ENCODE measurements around the gene CHURC1. TPM values are rescaled to one million over a fixed set of nuclear protein-coding genes. Genes with fewer than 3 reads are reported as not detected.

Gene CHURC1
- total and polyA plus RNA-seq, 2 of the 13 experiments (the other 11 are each of a cell fraction or from before 2014, with no cell fraction given) = 41.1 to 74.4 TPM

- TF ChIP-seq TFAP4 (IDR thresholded peaks at IDR 0.05; ENCODE audit: borderline replicate concordance, low read depth) (peak; percentile 24; the same call in 1 of the 2 replicates), ZFX (CRISPR knock-in tag; IDR thresholded peaks at IDR 0.05; ENCODE audit: low read depth) (peak; percentile 37; the same call in 1 of the 2 replicates), ZNF224 (CRISPR knock-in tag; IDR thresholded peaks at IDR 0.05) (no peak), FOXA1 (IDR thresholded peaks at IDR 0.05) (no peak), FOXA1 (CRISPR knock-in tag; IDR thresholded peaks at IDR 0.05) (peak; percentile 67), PHF21A (CRISPR knock-in tag; IDR thresholded peaks at IDR 0.05) (no peak), SOX13 (IDR thresholded peaks at IDR 0.05) (no peak), SOX13 (CRISPR knock-in tag; conservative IDR thresholded peaks at IDR 0.05 in 1 of 2, IDR thresholded peaks at IDR 0.05 in 1 of 2) (peak in 1 of 2 experiments; percentile 32; a peak in 1 of 4 replicates), ZNF263 (CRISPR knock-in tag; IDR thresholded peaks at IDR 0.05) (0 out of 2 replicates have a peak, but pooled peaks have one; percentile 23), MED1 (CRISPR knock-in tag; IDR thresholded peaks at IDR 0.05) (0 out of 2 replicates have a peak, but pooled peaks have one; percentile 38), FOXA3 (CRISPR knock-in tag; IDR thresholded peaks at IDR 0.05) (peak; percentile 41; the same call in 1 of the 2 replicates)
- TF ChIP-seq, protein P1, sequence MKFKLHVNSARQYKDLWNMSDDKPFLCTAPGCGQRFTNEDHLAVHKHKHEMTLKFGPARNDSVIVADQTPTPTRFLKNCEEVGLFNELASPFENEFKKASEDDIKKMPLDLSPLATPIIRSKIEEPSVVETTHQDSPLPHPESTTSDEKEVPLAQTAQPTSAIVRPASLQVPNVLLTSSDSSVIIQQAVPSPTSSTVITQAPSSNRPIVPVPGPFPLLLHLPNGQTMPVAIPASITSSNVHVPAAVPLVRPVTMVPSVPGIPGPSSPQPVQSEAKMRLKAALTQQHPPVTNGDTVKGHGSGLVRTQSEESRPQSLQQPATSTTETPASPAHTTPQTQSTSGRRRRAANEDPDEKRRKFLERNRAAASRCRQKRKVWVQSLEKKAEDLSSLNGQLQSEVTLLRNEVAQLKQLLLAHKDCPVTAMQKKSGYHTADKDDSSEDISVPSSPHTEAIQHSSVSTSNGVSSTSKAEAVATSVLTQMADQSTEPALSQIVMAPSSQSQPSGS (CRISPR knock-in tag; IDR thresholded peaks at IDR 0.05) = no peak
Measured at GRCh38 chr14:64955297-64955696, 41.0 kb downstream of the CHURC1 start (continued).
